GM10248 (cell line): ENCODE data around the gene IL20.

Experiments used
- CTCF ChIA-PET: fragments of 300-600 bp; sonication (Branson Sonifier 250); formaldehyde crosslinking; extraction: SDS; loops from one replicate; lab custom pipeline; 2021; ENCODE audit warnings: antibody characterized with exemption; lab: Yijun Ruan, JAX
- POLR2A ChIA-PET: fragments of 350-650 bp; sonication (Branson Sonifier 250); formaldehyde crosslinking; extraction: SDS; loops from one replicate; lab custom pipeline; 2020; ENCODE audit warnings: antibody characterized with exemption; lab: Yijun Ruan, JAX
- DNase-seq: peaks from one replicate; pipeline ENCODE4 v3.0.0; 2012; ENCODE audit errors: extremely low spot score
- TF ChIP-seq, protein P1 (sequence below): IDR thresholded peaks from 2 replicates; pipeline ENCODE4 v1.5.1; 2012; ENCODE audit warnings: mild to moderate bottlenecking, low read depth; ENCODE audit errors: extremely low read depth, missing control alignments, control extremely low read depth

The IL20 gene

DNA sequence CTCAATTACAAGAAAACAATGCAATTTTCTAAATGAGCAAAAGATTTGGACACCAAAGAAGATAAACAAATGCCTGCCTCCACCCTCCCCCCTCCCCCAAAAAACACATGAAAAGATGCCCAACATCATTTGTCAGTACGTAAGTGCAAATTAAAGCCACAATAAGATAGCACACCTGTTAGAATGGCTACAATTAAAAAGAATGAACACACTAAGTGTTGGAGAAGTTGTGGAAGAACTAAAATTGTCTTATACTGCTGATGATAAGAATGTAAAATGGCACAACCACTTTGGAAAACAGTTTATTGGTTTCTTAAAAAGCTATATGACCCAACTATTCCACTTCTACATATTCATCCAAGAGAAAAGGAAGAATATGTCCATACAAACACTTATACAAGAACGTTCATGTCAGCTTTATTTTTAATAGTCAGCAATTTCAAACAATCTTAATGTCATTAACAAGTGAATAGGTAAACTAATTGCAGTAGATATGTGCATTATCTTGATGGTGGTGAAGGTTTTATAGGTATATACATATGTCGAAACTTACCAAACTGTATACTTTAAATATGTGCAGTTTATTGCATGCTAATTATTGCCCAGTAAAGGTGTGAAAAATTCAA, 10.4 kb downstream of the IL20 start:
- ChIA-PET CTCF (interaction anchor here (1.0 kb wide), 1 partner anchor 36 kb away, joined by 3 read pairs; no protein-coding TSS in a partner anchor), POLR2A (no interaction called here)
- TF ChIP-seq, protein P1, sequence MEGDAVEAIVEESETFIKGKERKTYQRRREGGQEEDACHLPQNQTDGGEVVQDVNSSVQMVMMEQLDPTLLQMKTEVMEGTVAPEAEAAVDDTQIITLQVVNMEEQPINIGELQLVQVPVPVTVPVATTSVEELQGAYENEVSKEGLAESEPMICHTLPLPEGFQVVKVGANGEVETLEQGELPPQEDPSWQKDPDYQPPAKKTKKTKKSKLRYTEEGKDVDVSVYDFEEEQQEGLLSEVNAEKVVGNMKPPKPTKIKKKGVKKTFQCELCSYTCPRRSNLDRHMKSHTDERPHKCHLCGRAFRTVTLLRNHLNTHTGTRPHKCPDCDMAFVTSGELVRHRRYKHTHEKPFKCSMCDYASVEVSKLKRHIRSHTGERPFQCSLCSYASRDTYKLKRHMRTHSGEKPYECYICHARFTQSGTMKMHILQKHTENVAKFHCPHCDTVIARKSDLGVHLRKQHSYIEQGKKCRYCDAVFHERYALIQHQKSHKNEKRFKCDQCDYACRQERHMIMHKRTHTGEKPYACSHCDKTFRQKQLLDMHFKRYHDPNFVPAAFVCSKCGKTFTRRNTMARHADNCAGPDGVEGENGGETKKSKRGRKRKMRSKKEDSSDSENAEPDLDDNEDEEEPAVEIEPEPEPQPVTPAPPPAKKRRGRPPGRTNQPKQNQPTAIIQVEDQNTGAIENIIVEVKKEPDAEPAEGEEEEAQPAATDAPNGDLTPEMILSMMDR, result no peak
- DNase-seq, result no peak

DNA sequence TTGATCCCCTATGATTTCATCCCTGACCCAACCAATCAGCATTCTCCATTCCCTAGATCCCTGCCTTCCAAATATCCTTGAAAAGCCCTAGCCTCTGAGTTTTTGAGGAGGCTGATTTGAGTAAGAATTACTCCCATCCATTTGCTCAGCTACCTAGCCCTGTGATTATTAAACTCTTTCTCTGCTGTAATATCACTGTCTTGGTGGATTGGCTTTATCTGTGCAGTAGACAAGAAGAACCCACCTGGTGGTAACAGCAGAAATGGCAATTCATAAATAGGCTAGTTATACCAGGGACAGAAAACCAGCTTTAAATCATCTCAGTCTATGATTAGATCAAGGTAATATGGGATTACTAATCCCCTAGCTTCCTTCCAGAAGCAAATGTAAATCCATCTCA, 13.0 kb downstream of the IL20 start:
- TF ChIP-seq, protein P1, result no peak
- no peak for DNase-seq
- ChIA-PET POLR2A (no interaction called here), CTCF (interaction anchor here (1.3 to 2.4 kb wide), 6 partner anchors 9 to 154 kb away, joined by 4 to 12 read pairs (median 5); partner anchors contain the start of gene IL20)

DNA sequence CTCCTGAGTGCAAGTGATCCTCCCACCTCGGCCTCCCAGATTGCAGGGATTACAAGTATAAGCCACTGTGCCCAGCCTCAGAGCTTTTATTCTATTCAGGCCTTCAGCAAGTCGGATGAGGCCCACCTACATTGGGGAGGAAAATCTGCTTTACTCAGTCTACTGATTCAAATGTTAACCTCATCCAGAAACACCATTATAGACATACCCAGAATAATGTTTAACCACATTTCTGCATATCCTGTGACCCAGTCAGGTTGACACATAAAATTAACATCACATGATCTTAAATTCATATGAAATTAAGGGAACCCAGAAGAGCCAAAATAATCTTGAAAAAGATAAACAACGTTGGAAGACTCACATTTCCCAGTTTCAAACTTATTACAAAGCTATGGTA, 14.9 kb downstream of the IL20 start:
- no peak for DNase-seq
- ChIA-PET POLR2A (no interaction called here), CTCF (interaction anchor here (1.1 to 2.4 kb wide), 3 partner anchors 13 to 76 kb away, joined by 3 to 8 read pairs (median 3); no protein-coding TSS in a partner anchor)
- TF ChIP-seq, protein P1, result no peak

DNA sequence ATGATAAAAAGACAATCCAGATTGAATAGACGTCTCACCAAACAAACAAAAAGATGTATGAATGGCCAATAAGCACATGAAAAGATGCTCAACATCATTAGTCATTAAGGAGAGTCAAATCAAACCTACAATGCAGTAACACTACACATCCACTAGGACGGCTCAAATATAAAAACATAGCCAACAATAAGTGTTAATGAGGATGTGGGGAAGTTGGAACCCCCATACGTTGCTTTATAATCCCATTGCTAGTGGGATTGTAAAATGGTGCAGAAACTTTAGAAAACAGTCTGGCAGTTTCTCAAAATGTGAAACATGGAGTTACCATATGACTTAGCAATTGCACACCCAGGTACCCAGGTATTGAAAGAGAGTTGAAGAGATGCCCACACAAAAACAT, 17.1 kb downstream of the IL20 start:
- TF ChIP-seq, protein P1, result no peak
- no peak for DNase-seq
- POLR2A ChIA-PET, result no interaction called here
- CTCF ChIA-PET, result interaction anchor here (1.0 to 3.4 kb wide), 4 partner anchors 18 to 53 kb away, joined by 4 to 23 read pairs (median 12); partner anchors contain the start of gene IL20

DNA sequence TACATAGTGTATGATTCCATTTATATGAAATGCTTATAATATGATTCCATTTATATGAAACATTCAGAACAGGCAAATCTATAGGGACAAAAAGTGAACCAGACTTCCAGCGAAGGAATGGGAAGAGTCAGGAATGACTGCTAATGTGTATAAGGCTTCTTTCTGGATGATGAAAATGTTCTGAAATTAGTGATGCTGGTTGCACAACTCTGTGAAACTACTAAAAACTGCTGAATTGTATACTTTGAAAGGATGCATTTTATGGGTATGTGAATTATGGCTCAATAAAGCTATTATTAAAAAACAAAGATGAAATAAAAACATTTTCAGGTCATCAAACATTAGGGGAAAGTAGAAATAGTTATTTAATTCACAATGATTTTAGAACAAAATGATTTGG, 17.7 kb downstream of the IL20 start:
- TF ChIP-seq, protein P1, result no peak
- ChIA-PET CTCF (interaction anchor here (1.0 to 3.4 kb wide), 11 partner anchors 9 to 98 kb away, joined by 3 to 23 read pairs (median 4); partner anchors contain the start of gene IL20), POLR2A (no interaction called here)
- DNase-seq, result no peak

DNA sequence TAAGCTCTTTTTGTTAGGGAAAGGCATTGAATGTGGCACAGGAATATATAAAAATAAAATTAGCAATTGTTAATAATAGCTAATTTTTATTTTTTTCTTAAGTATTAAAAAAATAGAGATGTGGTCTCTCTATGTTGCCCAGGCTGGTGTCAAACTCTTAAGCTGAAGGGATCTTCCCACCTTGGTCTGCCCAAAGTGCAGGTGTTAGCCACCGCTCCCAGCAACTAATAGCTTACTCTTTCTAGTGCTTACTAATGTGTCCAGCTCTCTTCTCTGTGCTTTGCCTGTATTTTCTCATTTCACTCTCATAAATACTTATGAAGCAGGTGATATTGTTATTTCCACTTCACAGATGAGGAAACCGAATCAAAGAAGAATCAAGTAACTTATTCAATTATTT, 18.5 kb downstream of the IL20 start:
- TF ChIP-seq, protein P1, result no peak
- DNase-seq, result no peak
- CTCF ChIA-PET, result interaction anchor here (1.0 to 3.4 kb wide), 17 partner anchors 9 to 149 kb away, joined by 3 to 23 read pairs (median 4); partner anchors contain the start of genes FCMR and IL20
- POLR2A ChIA-PET, result no interaction called here
